Prostate gland (tissue), 2 donors: ENCODE results near the gene CDR2. TPM values are rescaled to one million over a fixed set of nuclear protein-coding genes. Genes with fewer than 3 reads are reported as not detected.

Experiments used
- DNase-seq: peaks from one replicate; pipeline ENCODE4 v3.0.0-alpha.2; 2019; ENCODE audit warnings: low spot score
- H3K27ac ChIP-seq, 2 donors: fragments of 200-600 bp; sonication (generic); 2 replicates each; pipeline ENCODE4 v1.5.1; 2017 to 2019
- H3K27me3 ChIP-seq: fragments of 200-600 bp; sonication (generic); replicated peaks from 2 replicates; pipeline ENCODE4 v1.5.1; 2019; ENCODE audit not compliant: insufficient read depth
- H3K36me3 ChIP-seq, 2 donors: fragments of 200-600 bp; sonication (generic); 1 replicate in 1 of 2; 2 replicates in 1 of 2; pipeline versions ENCODE4 v1.5.1 to v1.8.1; 2017 to 2019
- H3K4me1 ChIP-seq: fragments of 200-600 bp; sonication (generic); replicated peaks from 2 replicates; pipeline ENCODE4 v1.5.1; 2019
- H3K4me3 ChIP-seq, 2 donors: fragments of 200-600 bp; sonication (generic); 2 replicates each; pipeline ENCODE4 v1.5.1; 2017 to 2019
- H3K9me3 ChIP-seq: fragments of 200-600 bp; sonication (generic); 2 replicates; pipeline ENCODE4 v1.5.1; 2017
- CTCF ChIP-seq, 4 experiments: fragments of 200-600 bp in 2 of 4; fragments of 450-650 bp in 2 of 4; sonication (generic) in 2 of 4; IDR thresholded peaks; 1 replicate in 3 of 4; 2 replicates in 1 of 4; pipeline ENCODE4 v1.5.1; 2016 to 2019; ENCODE audit warnings: antibody characterized with exemption in 4 of 4, mild to moderate bottlenecking in 2 of 4, moderate library complexity in 2 of 4
- POLR2A ChIP-seq: fragments of 450-650 bp; IDR thresholded peaks from one replicate; pipeline ENCODE4 v1.6.1; 2016; ENCODE audit warnings: antibody characterized with exemption, mild to moderate bottlenecking
- POLR2AphosphoS5 ChIP-seq: sonication (generic); formaldehyde crosslinking; IDR thresholded peaks from one replicate; pipeline ENCODE4 v1.6.1; 2017; ENCODE audit warnings: antibody characterized with exemption
- WGBS: methylation state at CpG from one replicate; pipeline ENCODE4 v1.1.5; 2018; 5-methylcytosine and 5-hydroxymethylcytosine counted together
- intact Hi-C: fragments of 100-400 bp; cut with DNase I; formaldehyde crosslinking; loops from one replicate; pipeline ENCODE4 v1.14.2; 2022
- total RNA-seq, 2 donors: library from RNA; depleted of rRNA; stranded (reverse); fragments of >200 nt; gene quantifications; one replicate each; pipeline ENCODE4 v1.1.0, GENCODE V29; 2016

Gene CDR2
- total RNA-seq, 2 donors from 2014 or later = 24.5 to 31.9 TPM

GRCh38 chr16:22375117-22375962 lies 921 bp upstream of the CDR2 start:
- WGBS = 36% methylated on average over 28 of the region's 28 CpGs
- TF ChIP-seq CTCF (IDR thresholded peaks at IDR 0.05) (no peak), POLR2AphosphoS5 (no peak), POLR2A (no peak)
- intact Hi-C loops = no loop called here
- Histone ChIP-seq H3K36me3 (no peaks in the 10 kb centered on the region), H3K4me3 (peak overlapping the region; percentile 88 to 89), H3K9me3 (no peaks in the 10 kb centered on the region), H3K27ac (peak overlapping the region; percentile 82 to 88), H3K27me3 (no peaks in the 10 kb centered on the region), H3K4me1 (no peaks in the 10 kb centered on the region)
- DNase-seq = no peak

- Histone ChIP-seq H3K36me3 (no peaks in the 10 kb centered on the region), H3K27me3 (no peaks in the 10 kb centered on the region), H3K4me3 (peak overlapping the region; percentile 88 to 89), H3K9me3 (no peaks in the 10 kb centered on the region), H3K27ac (peak overlapping the region; percentile 82 to 88), H3K4me1 (no peaks in the 10 kb centered on the region)
- under 1% methylated on average over 49 of the region's 51 CpGs for WGBS
- intact Hi-C loops = loop anchor here (5.0 kb wide), 3 partner anchors 51 to 181 kb away; no protein-coding TSS in a partner anchor
- DNase-seq = peak; percentile 41
- no peak for TF ChIP-seq CTCF (IDR thresholded peaks at IDR 0.05)
- no peak for TF ChIP-seq POLR2A
- no peak for TF ChIP-seq POLR2AphosphoS5
Observed at GRCh38 chr16:22373662-22374310, 633 bp downstream of the CDR2 start.

- Histone ChIP-seq H3K27ac (peak overlapping the region; percentile 82 to 88), H3K4me1 (no peaks in the 10 kb centered on the region), H3K9me3 (no peaks in the 10 kb centered on the region), H3K4me3 (peak overlapping the region; percentile 88 to 89), H3K36me3 (no peaks in the 10 kb centered on the region), H3K27me3 (no peaks in the 10 kb centered on the region)
- TF ChIP-seq POLR2A (no peak), CTCF (IDR thresholded peaks at IDR 0.05) (no peak), POLR2AphosphoS5 (no peak)
- DNase-seq = no peak
- 42% methylated on average over 14 of the region's 14 CpGs for WGBS
- intact Hi-C loops = loop anchor here (5.0 kb wide), 3 partner anchors 51 to 181 kb away; no protein-coding TSS in a partner anchor
Observed at GRCh38 chr16:22372882-22373661, 1.3 kb downstream of the CDR2 start.

GRCh38 chr16:22370038-22370820 lies 4.2 kb downstream of the CDR2 start:
- no peaks in the 10 kb centered on the region for H3K27me3 ChIP-seq
- TF ChIP-seq POLR2A (no peak), CTCF (IDR thresholded peaks at IDR 0.05) (no peak), POLR2AphosphoS5 (no peak)
- no peaks in the 10 kb centered on the region for H3K4me1 ChIP-seq
- DNase-seq = no peak
- H3K27ac ChIP-seq = peak overlapping the region; percentile 7 to 38
- H3K36me3 ChIP-seq = no peaks in the 10 kb centered on the region
- WGBS = 64% methylated on average over 2 of the region's 2 CpGs
- intact Hi-C loops = loop anchor here (5.0 kb wide), 3 partner anchors 48 to 178 kb away; no protein-coding TSS in a partner anchor
- no peaks in the 10 kb centered on the region for H3K9me3 ChIP-seq
- no peak overlapping the region for H3K4me3 ChIP-seq
